K562 (cell line): ENCODE measurements around the gene CCDC90B. TPM values are rescaled to one million over a fixed set of nuclear protein-coding genes. Genes with fewer than 3 reads are reported as not detected.

ENCODE experiments used
- ATAC-seq: fragments of 200-7000 bp; cut with Tn5 transposase; 3 replicates; pipeline ENCODE4 v1.9.1; 2020; ENCODE audit warnings: moderate library complexity
- BruUV-seq: library from RNA; stranded (reverse); fragments of 400-500 nt; replicated peaks from 2 replicates; lab custom pipeline; 2021; lab: Mats Ljungman, UMichigan
- CTCF ChIA-PET: fragments of 300-600 bp; formaldehyde crosslinking; extraction: SDS; loops from one replicate; lab custom pipeline; 2021; ENCODE audit warnings: low intra/inter-chr PET ratio; lab: Yijun Ruan, JAX
- POLR2A ChIA-PET: fragments of 300-600, 350-650 bp; sonication (Branson Sonifier 250); formaldehyde crosslinking; extraction: SDS; loops from one replicate; lab custom pipeline; 2021; ENCODE audit warnings: antibody characterized with exemption, inconsistent platforms; lab: Yijun Ruan, JAX
- DNase-seq, 4 experiments: peaks; one replicate each; pipeline versions ENCODE4 v3.0.0 to v3.0.0-alpha.2; 2011 to 2018; ENCODE audit warnings: low spot score in 3 of 4, mixed read lengths in 3 of 4; ENCODE audit errors: extremely low read depth in 1 of 4
- FAIRE-seq: peaks from 2 replicates; lab custom pipeline; 2011; peaks lifted over from hg19 to GRCh38; lab: Jason Lieb, UNC
- H2AFZ ChIP-seq: 2 replicates; pipeline ENCODE4 v1.6.0; 2011; ENCODE audit warnings: low read depth, low read length, control low read depth, inconsistent platforms
- H3K27ac ChIP-seq: fragments of 200-600 bp; 3 replicates; pipeline ENCODE4 v1.8.0; 2011; ENCODE audit warnings: low read depth, mild to moderate bottlenecking, control low read depth, inconsistent platforms, low read length, moderate library complexity, mixed read lengths; ENCODE audit errors: extremely low read depth
- H3K27me3 ChIP-seq, 2 experiments: fragments of 300-600 bp in 1 of 2; 2 replicates in 1 of 2; 3 replicates in 1 of 2; pipeline versions ENCODE4 v1.6.0 to v1.8.0; 2011; ENCODE audit warnings: inconsistent platforms in 2 of 2, low read length in 2 of 2, mild to moderate bottlenecking in 1 of 2, mixed read lengths in 1 of 2, moderate library complexity in 1 of 2; ENCODE audit not compliant: control insufficient read depth in 2 of 2, insufficient read depth in 2 of 2
- H3K36me3 ChIP-seq: fragments of 300-600 bp; 3 replicates; pipeline ENCODE4 v1.8.0; 2011; ENCODE audit warnings: mild to moderate bottlenecking, low read length, inconsistent platforms; ENCODE audit not compliant: control insufficient read depth, insufficient read depth
- H3K4me1 ChIP-seq, 2 experiments: fragments of 200-600 bp in 1 of 2; replicated peaks in 1 of 2; 2 replicates in 1 of 2; 3 replicates in 1 of 2; pipeline versions ENCODE4 v1.5.1 to v1.8.0; 2011; ENCODE audit warnings: inconsistent platforms in 2 of 2, low read length in 2 of 2, mild to moderate bottlenecking in 1 of 2, mixed read lengths in 1 of 2, moderate library complexity in 1 of 2; ENCODE audit not compliant: control insufficient read depth in 2 of 2, insufficient read depth in 2 of 2
- H3K4me2 ChIP-seq: 2 replicates; pipeline ENCODE4 v1.6.1; 2011; ENCODE audit warnings: low read length, control low read depth, inconsistent platforms, mixed read lengths; ENCODE audit not compliant: insufficient read depth
- H3K4me3 ChIP-seq: fragments of 200-600 bp; sonication (generic), shearing (Covaris generic); 2 replicates; pipeline ENCODE4 v1.5.1; 2016; ENCODE audit warnings: control low read depth, inconsistent platforms
- H3K79me2 ChIP-seq: fragments of 200-600 bp; 3 replicates; pipeline ENCODE4 v1.8.0; 2011; ENCODE audit warnings: low read length, inconsistent platforms; ENCODE audit not compliant: control insufficient read depth, insufficient read depth
- H3K9ac ChIP-seq, 2 experiments: 2 replicates each; pipeline versions ENCODE4 v1.6.0 to v1.6.1; 2011; ENCODE audit warnings: low read depth in 2 of 2, low read length in 2 of 2, control low read depth in 1 of 2, inconsistent platforms in 1 of 2, mild to moderate bottlenecking in 1 of 2, mixed read lengths in 1 of 2; ENCODE audit not compliant: insufficient read depth in 1 of 2
- H3K9me1 ChIP-seq: one replicate; pipeline ENCODE4 v1.6.0; 2011; ENCODE audit warnings: inconsistent platforms, mild to moderate bottlenecking, low read length, moderate library complexity; ENCODE audit not compliant: control insufficient read depth, insufficient read depth
- H3K9me3 ChIP-seq: replicated peaks from 2 replicates; pipeline ENCODE4 v1.5.1; 2011; ENCODE audit warnings: low read depth, low read length, inconsistent platforms; ENCODE audit not compliant: control insufficient read depth, insufficient read depth
- H4K20me1 ChIP-seq: replicated peaks from 2 replicates; pipeline ENCODE4 v1.6.1; 2011; ENCODE audit warnings: low read length, inconsistent platforms, mixed read lengths; ENCODE audit not compliant: control insufficient read depth, insufficient read depth
- MED1 ChIP-seq: sonication (generic); formaldehyde crosslinking; IDR thresholded peaks from 2 replicates; pipeline ENCODE4 v1.8.1; 2023; ENCODE audit warnings: missing genetic modification reagents, borderline replicate concordance
- MTA2 ChIP-seq: fragments of 450-650 bp; IDR thresholded peaks from 2 replicates; pipeline ENCODE4 v1.6.1; 2016; ENCODE audit warnings: low read depth
- NFE2 ChIP-seq: IDR thresholded peaks from 2 replicates; pipeline ENCODE4 v1.6.1; 2014; ENCODE audit warnings: antibody characterized with exemption, low read depth
- NFYB ChIP-seq: IDR thresholded peaks from 2 replicates; pipeline ENCODE4 v1.6.1; 2011; ENCODE audit warnings: mild to moderate bottlenecking, moderate library complexity; ENCODE audit not compliant: insufficient read length; ENCODE audit errors: extremely low read depth
- PTRF ChIP-seq: fragments of 450-650 bp; IDR thresholded peaks from 2 replicates; pipeline ENCODE4 v1.6.1; 2016; ENCODE audit warnings: mild to moderate bottlenecking, missing genetic modification characterization, missing compliant biosample characterization
- RAD21 ChIP-seq, 2 experiments: fragments of 250-450 bp in 1 of 2; fragments of 450-650 bp in 1 of 2; sonication (Bioruptor Pico) in 1 of 2; formaldehyde crosslinking in 1 of 2; IDR thresholded peaks in 1 of 2; conservative IDR thresholded peaks in 1 of 2; 2 replicates each; pipeline versions ENCODE4 v1.4.0 to v1.8.0; 2020 to 2022; ENCODE audit warnings: mild to moderate bottlenecking in 2 of 2, moderate library complexity in 1 of 2
- RAD51 ChIP-seq: fragments of 450-650 bp; IDR thresholded peaks from 2 replicates; pipeline ENCODE4 v1.7.1; 2016; ENCODE audit warnings: low read depth, mild to moderate bottlenecking, borderline replicate concordance
- RBM17 ChIP-seq: fragments of 200-400 bp; formaldehyde crosslinking; IDR thresholded peaks from 2 replicates; pipeline ENCODE4 v1.6.1; 2017; ENCODE audit warnings: low read depth, mild to moderate bottlenecking, low read length, borderline replicate concordance
- SMARCA5 ChIP-seq: fragments of 450-650 bp; IDR thresholded peaks from 2 replicates; pipeline ENCODE4 v1.6.1; 2016
- SMARCE1 ChIP-seq: fragments of 450-650 bp; IDR thresholded peaks from 2 replicates; pipeline ENCODE4 v1.7.1; 2016; ENCODE audit warnings: mild to moderate bottlenecking
- THRAP3 ChIP-seq: fragments of 450-650 bp; IDR thresholded peaks from 2 replicates; pipeline ENCODE4 v1.6.1; 2016; ENCODE audit warnings: mild to moderate bottlenecking, inconsistent platforms, borderline replicate concordance
- ZNF436 ChIP-seq: fragments of 250-450, 450-650 bp; sonication (Bioruptor Pico); formaldehyde crosslinking; IDR thresholded peaks from 2 replicates; pipeline ENCODE4 v1.7.0; 2020; ENCODE audit warnings: mild to moderate bottlenecking
- WGBS: fragments of 100-300 bp; shearing (Covaris generic); methylation state at CpG from one replicate; pipeline ENCODE4 v1.1.6; 2016; ENCODE audit warnings: low coverage, mixed read lengths; ENCODE audit not compliant: insufficient coverage; ENCODE audit errors: missing lambda C conversion rate; 5-methylcytosine and 5-hydroxymethylcytosine counted together
- in situ Hi-C: fragments of 300-500 bp; cut with MboI; formaldehyde crosslinking; loops from 4 replicates; pipeline ENCODE4 v1.15.0; 2018; ENCODE audit warnings: inconsistent platforms, mixed read lengths
- intact Hi-C: fragments of 100-400 bp; cut with micrococcal nuclease; formaldehyde crosslinking; loops from 2 replicates; pipeline ENCODE4 v1.14.2; 2022
- polyA plus RNA-seq, 8 experiments: library from polyadenylated mRNA; depleted of rRNA in 4 of 8; stranded (reverse) in 5 of 8; unstranded in 3 of 8; fragments of >200 nt; fragmentation: Nextera tagmentation in 2 of 8; fragmentation: Illumina TruSeq in 1 of 8; extraction: Ambion mirVana in 2 of 8; extraction: Trizol in 1 of 8; gene quantifications; 2 replicates each; pipeline versions ENCODE4 v1.2.1 to v1.2.3, GENCODE V29; 2011 to 2014; ENCODE audit warnings: inconsistent platforms in 1 of 8, missing spikeins in 1 of 8
- total RNA-seq, 7 experiments: library from RNA; depleted of rRNA in 6 of 7; stranded (reverse); fragments of >200 nt in 6 of 7; fragmentation: Illumina TruSeq in 2 of 7; extraction: Trizol in 2 of 7; gene quantifications; 2 replicates each; pipeline versions ENCODE4 v1.2.1 to v1.2.3, GENCODE V29; 2011 to 2021; ENCODE audit warnings: low replicate concordance in 1 of 7
- TF ChIP-seq, protein P1 (sequence below): sonication (generic); formaldehyde crosslinking; IDR thresholded peaks from 2 replicates; pipeline ENCODE4 v1.5.0; 2020; ENCODE audit warnings: missing genetic modification reagents
- TF ChIP-seq, protein P2 (sequence below), 3 experiments: IDR thresholded peaks in 2 of 3; conservative IDR thresholded peaks in 1 of 3; 2 replicates each; pipeline ENCODE4 v1.5.1; 2011 to 2012; ENCODE audit warnings: low read length in 3 of 3, mild to moderate bottlenecking in 3 of 3, control low read depth in 2 of 3, improper control_type of control experiment in 1 of 3, inconsistent platforms in 1 of 3, low read depth in 1 of 3, mixed read lengths in 1 of 3, moderate library complexity in 1 of 3; ENCODE audit not compliant: insufficient read depth in 2 of 3

Gene CCDC90B
- total and polyA plus RNA-seq, 9 of the 15 experiments (the other 6 are each of a cell fraction or from before 2014, with no cell fraction given): 26.6 to 63.6 (median 51.8) TPM

DNA sequence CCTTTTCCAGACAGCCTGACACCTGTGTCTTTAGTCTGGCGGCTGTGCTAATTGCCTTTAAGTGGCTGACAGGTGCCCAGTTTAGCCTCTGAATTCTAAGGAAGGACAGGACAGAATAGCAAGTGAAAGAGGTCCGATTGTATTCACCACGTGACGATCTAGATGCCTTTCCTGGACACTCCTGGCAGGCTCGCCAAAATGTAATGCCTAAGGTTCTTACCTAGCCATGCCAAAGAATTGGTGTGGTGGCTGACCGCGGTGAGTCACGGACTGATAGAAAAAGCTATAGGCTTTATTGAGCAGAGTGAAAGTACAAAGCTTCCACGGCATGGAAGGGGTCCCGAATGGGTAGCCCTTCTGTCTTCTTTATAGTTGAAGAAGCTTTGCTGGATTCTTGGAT lies 65.9 kb downstream of the CCDC90B start:
- Histone ChIP-seq H3K4me1 (no peaks in the 10 kb centered on the region), H3K9me1 (no peaks in the 10 kb centered on the region), H3K27me3 (0 out of 5 replicates have a peak, but pooled peaks cover 0 to 6% of the 10 kb centered on the region in 2 experiments), H3K9me3 (0 out of 2 replicates have a peak, but pooled peaks cover 1% of the 10 kb centered on the region), H3K27ac (no peak overlapping the region), H4K20me1 (no peaks in the 10 kb centered on the region), H2AFZ (peak overlapping the region; percentile 48), H3K4me2 (peak overlapping the region; percentile 55), H3K36me3 (no peaks in the 10 kb centered on the region), H3K79me2 (no peaks in the 10 kb centered on the region), H3K9ac (peak overlapping the region in 1 of 2 experiments; percentile 28; a peak in 1 of 4 replicates), H3K4me3 (no peak overlapping the region)
- ChIA-PET POLR2A (interaction anchor here (1.0 kb wide), 1 partner anchor 29 kb away, joined by 3 read pairs; no protein-coding TSS in a partner anchor), CTCF (no interaction called here)
- ATAC-seq: peak; percentile 79
- no peak for FAIRE-seq
- WGBS: 6% methylated on average over 10 of the region's 10 CpGs
- BruUV-seq: no TSS peak
- TF ChIP-seq RAD51 (0 out of 2 replicates have a peak, but pooled peaks have one; percentile 17), NFE2 (no peak), THRAP3 (no peak)
- TF ChIP-seq, protein P1, sequence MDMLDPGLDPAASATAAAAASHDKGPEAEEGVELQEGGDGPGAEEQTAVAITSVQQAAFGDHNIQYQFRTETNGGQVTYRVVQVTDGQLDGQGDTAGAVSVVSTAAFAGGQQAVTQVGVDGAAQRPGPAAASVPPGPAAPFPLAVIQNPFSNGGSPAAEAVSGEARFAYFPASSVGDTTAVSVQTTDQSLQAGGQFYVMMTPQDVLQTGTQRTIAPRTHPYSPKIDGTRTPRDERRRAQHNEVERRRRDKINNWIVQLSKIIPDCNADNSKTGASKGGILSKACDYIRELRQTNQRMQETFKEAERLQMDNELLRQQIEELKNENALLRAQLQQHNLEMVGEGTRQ (CRISPR knock-in tag): 0 out of 2 replicates have a peak, but pooled peaks have one; percentile 16
- peak in 1 of 4 experiments; percentile 13 for DNase-seq
- intact Hi-C loops (no loop called here), in situ Hi-C loops (no loop called here)

DNA sequence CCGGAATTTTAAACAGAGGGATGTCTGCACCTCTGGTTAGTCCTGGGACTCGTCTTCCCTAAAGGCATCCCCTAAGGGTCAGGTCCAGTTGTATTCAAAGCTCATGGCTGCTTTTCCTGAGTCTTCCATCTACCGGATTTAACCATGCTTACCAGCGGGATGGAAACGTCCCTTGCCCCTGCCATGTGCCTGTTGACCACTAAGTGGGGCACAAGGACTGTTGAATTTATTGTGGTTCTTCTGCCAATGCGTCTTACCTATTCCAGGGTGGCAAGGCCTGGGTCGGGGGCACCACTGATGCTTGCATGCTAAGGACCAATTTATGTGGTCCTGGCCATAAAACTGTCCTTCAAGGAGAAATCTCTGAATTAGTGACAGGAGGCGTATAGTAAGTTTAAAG lies 67.1 kb downstream of the CCDC90B start:
- H2AFZ ChIP-seq: no peak overlapping the region; the same call in 1 of the 2 replicates
- POLR2A ChIA-PET: interaction anchor here (1.0 kb wide), 1 partner anchor 12 kb away, joined by 3 read pairs; no protein-coding TSS in a partner anchor
- intact Hi-C loops (no loop called here), in situ Hi-C loops (no loop called here)
- WGBS: 17% methylated on average over 8 of the region's 8 CpGs
- no peaks in the 10 kb centered on the region for H3K9me1 ChIP-seq
- DNase-seq (peak in 1 of 4 experiments; percentile 8), FAIRE-seq (no peak), ATAC-seq (peak; percentile 55)
- 0 out of 2 replicates have a peak, but pooled peaks cover 1% of the 10 kb centered on the region for H3K9me3 ChIP-seq
- 0 out of 5 replicates have a peak, but pooled peaks cover 0 to 6% of the 10 kb centered on the region in 2 experiments for H3K27me3 ChIP-seq
- H3K36me3 ChIP-seq: no peaks in the 10 kb centered on the region
- H3K4me1 ChIP-seq: no peaks in the 10 kb centered on the region
- H3K9ac ChIP-seq: no peak overlapping the region
- BruUV-seq: no TSS peak
- CTCF ChIA-PET: no interaction called here
- no peaks in the 10 kb centered on the region for H4K20me1 ChIP-seq
- H3K79me2 ChIP-seq: no peaks in the 10 kb centered on the region
- H3K4me3 ChIP-seq: no peak overlapping the region
- H3K27ac ChIP-seq: no peak overlapping the region
- H3K4me2 ChIP-seq: no peak overlapping the region
- no peak for TF ChIP-seq SMARCE1
- TF ChIP-seq ZNF436: no peak
- no peak for TF ChIP-seq MED1 (CRISPR knock-in tag)
- no peak for TF ChIP-seq SMARCA5
- no peak for TF ChIP-seq RBM17
- peak in 1 of 2 experiments; percentile 37; a peak in 2 of 4 replicates for TF ChIP-seq RAD21 (CRISPR knock-in tag; conservative IDR thresholded peaks at IDR 0.05 in 1 of 2, IDR thresholded peaks at IDR 0.05 in 1 of 2)
- TF ChIP-seq NFYB: no peak
- no peak for TF ChIP-seq MTA2
- TF ChIP-seq, protein P2, sequence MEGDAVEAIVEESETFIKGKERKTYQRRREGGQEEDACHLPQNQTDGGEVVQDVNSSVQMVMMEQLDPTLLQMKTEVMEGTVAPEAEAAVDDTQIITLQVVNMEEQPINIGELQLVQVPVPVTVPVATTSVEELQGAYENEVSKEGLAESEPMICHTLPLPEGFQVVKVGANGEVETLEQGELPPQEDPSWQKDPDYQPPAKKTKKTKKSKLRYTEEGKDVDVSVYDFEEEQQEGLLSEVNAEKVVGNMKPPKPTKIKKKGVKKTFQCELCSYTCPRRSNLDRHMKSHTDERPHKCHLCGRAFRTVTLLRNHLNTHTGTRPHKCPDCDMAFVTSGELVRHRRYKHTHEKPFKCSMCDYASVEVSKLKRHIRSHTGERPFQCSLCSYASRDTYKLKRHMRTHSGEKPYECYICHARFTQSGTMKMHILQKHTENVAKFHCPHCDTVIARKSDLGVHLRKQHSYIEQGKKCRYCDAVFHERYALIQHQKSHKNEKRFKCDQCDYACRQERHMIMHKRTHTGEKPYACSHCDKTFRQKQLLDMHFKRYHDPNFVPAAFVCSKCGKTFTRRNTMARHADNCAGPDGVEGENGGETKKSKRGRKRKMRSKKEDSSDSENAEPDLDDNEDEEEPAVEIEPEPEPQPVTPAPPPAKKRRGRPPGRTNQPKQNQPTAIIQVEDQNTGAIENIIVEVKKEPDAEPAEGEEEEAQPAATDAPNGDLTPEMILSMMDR (IDR thresholded peaks at IDR 0.05 in 2 of 3, conservative IDR thresholded peaks at IDR 0.05 in 1 of 3; ENCODE audit: insufficient read depth in 2 of 3, low read depth in 1 of 3, low read length in 3 of 3): peak; percentile 26 to 54 (median 47); a peak in 5 of 6 replicates
- TF ChIP-seq PTRF (tag): no peak
